Mammary epithelial cell (primary cell): ENCODE measurements around the gene PPP1R14B.

ENCODE experiments used
- EZH2 ChIP-seq: IDR thresholded peaks from 2 replicates; pipeline ENCODE4 v1.6.1; 2012; ENCODE audit warnings: low read length, inconsistent platforms, borderline replicate concordance
- TF ChIP-seq, protein P1 (sequence below), 2 donors: IDR thresholded peaks in 1 of 2; conservative IDR thresholded peaks in 1 of 2; 2 replicates each; pipeline ENCODE4 v1.5.1; 2011 to 2012; ENCODE audit warnings: inconsistent platforms in 2 of 2, low read length in 2 of 2, mild to moderate bottlenecking in 2 of 2, control low read depth in 1 of 2, low read depth in 1 of 2; ENCODE audit not compliant: insufficient read depth in 1 of 2; ENCODE audit errors: extremely low read depth in 1 of 2

- TF ChIP-seq, protein P1, sequence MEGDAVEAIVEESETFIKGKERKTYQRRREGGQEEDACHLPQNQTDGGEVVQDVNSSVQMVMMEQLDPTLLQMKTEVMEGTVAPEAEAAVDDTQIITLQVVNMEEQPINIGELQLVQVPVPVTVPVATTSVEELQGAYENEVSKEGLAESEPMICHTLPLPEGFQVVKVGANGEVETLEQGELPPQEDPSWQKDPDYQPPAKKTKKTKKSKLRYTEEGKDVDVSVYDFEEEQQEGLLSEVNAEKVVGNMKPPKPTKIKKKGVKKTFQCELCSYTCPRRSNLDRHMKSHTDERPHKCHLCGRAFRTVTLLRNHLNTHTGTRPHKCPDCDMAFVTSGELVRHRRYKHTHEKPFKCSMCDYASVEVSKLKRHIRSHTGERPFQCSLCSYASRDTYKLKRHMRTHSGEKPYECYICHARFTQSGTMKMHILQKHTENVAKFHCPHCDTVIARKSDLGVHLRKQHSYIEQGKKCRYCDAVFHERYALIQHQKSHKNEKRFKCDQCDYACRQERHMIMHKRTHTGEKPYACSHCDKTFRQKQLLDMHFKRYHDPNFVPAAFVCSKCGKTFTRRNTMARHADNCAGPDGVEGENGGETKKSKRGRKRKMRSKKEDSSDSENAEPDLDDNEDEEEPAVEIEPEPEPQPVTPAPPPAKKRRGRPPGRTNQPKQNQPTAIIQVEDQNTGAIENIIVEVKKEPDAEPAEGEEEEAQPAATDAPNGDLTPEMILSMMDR (conservative IDR thresholded peaks at IDR 0.05 in 1 of 2, IDR thresholded peaks at IDR 0.05 in 1 of 2; ENCODE audit: extremely low read depth in 1 of 2, insufficient read depth in 1 of 2, low read depth in 1 of 2, low read length in 2 of 2), result no peak
- no peak for TF ChIP-seq EZH2
These were observed 1.8 kb downstream of the PPP1R14B start for GRCh38 chr11:64244966-64245365.
